RWPE2 (cell line): ENCODE data around the gene LDLRAD4.
A peak's percentile ranks its signal among the peaks of the same experiment; 100 is the strongest.

Experiments
- ATAC-seq: fragments of 200-7000 bp; cut with Tn5 transposase; 3 replicates; pipeline ENCODE4 v1.9.1; 2021; ENCODE audit warnings: low read depth
- DNase-seq: peaks from one replicate; pipeline ENCODE4 v3.0.0-alpha.2; 2020; ENCODE audit warnings: low spot score
- H3K27ac ChIP-seq: fragments of 450-650 bp; 2 replicates; pipeline ENCODE4 v1.5.1; 2017; ENCODE audit warnings: mild to moderate bottlenecking; ENCODE audit not compliant: poor library complexity, severe bottlenecking
- H3K27me3 ChIP-seq: fragments of 250-450 bp; sonication (Bioruptor Pico); 2 replicates; pipeline ENCODE4 v1.5.1; 2021; ENCODE audit warnings: mild to moderate bottlenecking, moderate library complexity; ENCODE audit not compliant: insufficient read depth, poor library complexity, severe bottlenecking
- H3K36me3 ChIP-seq: fragments of 250-450 bp; sonication (Bioruptor Pico); 2 replicates; pipeline ENCODE4 v1.5.1; 2020; ENCODE audit warnings: low read depth, mild to moderate bottlenecking, moderate library complexity
- H3K4me1 ChIP-seq: fragments of 250-450 bp; sonication (Bioruptor Pico); 2 replicates; pipeline ENCODE4 v1.5.1; 2021; ENCODE audit warnings: mild to moderate bottlenecking, moderate library complexity; ENCODE audit not compliant: insufficient read depth, poor library complexity, severe bottlenecking
- H3K4me3 ChIP-seq: fragments of 250-450 bp; sonication (Bioruptor Pico); 2 replicates; pipeline ENCODE4 v1.5.1; 2021; ENCODE audit warnings: mild to moderate bottlenecking, moderate library complexity; ENCODE audit not compliant: severe bottlenecking
- H3K9me3 ChIP-seq: fragments of 250-450 bp; sonication (Bioruptor Pico); 2 replicates; pipeline ENCODE4 v1.5.1; 2021; ENCODE audit warnings: mild to moderate bottlenecking, moderate library complexity; ENCODE audit not compliant: severe bottlenecking
- TF ChIP-seq, protein P1 (sequence below): fragments of 450-650 bp; IDR thresholded peaks from one replicate; pipeline ENCODE4 v1.5.1; 2017; ENCODE audit warnings: mild to moderate bottlenecking, moderate library complexity; ENCODE audit not compliant: poor library complexity, severe bottlenecking

LDLRAD4 gene

DNA sequence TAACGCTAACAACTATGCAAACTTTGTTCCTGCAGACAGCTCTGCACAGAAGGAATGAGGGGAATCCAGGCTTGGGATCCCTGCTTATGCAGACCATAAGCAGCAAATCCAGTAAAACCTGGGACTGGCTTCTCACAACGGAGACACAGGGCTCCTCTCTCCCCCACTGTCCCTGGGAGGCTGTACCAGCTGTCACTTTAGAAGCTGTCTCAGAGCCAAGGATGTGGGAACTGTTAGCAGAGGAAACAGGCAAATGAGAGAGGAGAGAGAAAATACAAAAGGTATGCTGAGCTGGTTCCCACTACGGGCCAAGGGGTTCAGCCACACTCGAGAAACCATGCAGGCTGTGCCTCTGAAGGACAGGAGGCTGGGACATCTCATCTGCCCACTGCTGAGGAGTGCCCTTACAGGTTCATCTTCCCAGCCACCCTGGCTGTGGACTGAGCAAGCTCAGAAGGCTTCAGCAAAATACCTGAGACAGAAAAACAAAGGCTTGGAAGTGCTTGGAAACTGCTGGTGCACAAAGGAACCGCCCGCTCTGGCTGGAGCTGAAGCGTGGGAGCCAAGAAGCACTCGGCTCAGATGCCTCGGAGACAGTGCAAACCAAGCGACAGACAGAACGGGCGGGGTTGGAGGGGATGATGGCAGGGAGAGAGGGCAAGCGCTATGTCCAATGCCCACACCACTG is 435.3 kb downstream of the LDLRAD4 start:
- DNase-seq: no peak
- H3K9me3 ChIP-seq: no peaks in the 10 kb centered on the region
- no peak for ATAC-seq

DNA sequence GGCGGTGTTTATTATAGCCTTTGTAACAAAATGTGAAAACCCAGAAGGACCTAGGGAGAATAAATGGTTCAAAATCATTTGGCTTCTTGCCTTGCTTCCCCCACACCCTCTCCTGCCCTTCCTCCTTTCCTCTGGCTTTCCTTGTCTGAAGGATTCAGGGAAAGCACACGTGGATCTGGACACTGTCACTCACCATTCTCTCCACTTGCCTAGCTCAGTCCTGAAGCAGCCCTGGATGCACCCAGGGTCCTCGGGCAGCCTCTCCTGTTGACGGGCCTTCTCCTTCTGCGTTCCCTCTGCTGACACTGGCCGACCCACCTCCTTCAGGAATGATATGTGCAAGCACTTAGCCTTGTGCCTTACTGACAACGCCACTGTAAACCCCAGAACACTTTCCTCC is 439.4 kb downstream of the LDLRAD4 start:
- ATAC-seq (0 out of 3 replicates have a peak, but pooled peaks have one; percentile 19), DNase-seq (no peak)
- TF ChIP-seq, protein P1, sequence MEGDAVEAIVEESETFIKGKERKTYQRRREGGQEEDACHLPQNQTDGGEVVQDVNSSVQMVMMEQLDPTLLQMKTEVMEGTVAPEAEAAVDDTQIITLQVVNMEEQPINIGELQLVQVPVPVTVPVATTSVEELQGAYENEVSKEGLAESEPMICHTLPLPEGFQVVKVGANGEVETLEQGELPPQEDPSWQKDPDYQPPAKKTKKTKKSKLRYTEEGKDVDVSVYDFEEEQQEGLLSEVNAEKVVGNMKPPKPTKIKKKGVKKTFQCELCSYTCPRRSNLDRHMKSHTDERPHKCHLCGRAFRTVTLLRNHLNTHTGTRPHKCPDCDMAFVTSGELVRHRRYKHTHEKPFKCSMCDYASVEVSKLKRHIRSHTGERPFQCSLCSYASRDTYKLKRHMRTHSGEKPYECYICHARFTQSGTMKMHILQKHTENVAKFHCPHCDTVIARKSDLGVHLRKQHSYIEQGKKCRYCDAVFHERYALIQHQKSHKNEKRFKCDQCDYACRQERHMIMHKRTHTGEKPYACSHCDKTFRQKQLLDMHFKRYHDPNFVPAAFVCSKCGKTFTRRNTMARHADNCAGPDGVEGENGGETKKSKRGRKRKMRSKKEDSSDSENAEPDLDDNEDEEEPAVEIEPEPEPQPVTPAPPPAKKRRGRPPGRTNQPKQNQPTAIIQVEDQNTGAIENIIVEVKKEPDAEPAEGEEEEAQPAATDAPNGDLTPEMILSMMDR: no peak
- H3K36me3 ChIP-seq: 0 out of 2 replicates have a peak, but pooled peaks cover 3% of the 10 kb centered on the region
- H3K27ac ChIP-seq: no peak overlapping the region
- no peaks in the 10 kb centered on the region for H3K9me3 ChIP-seq
- no peak overlapping the region for H3K4me3 ChIP-seq
- H3K4me1 ChIP-seq: no peaks in the 10 kb centered on the region
- H3K27me3 ChIP-seq: no peaks in the 10 kb centered on the region

More for the DNA sequence above, 435.3 kb downstream of the LDLRAD4 start:
- no peaks in the 10 kb centered on the region for H3K4me1 ChIP-seq
- H3K27ac ChIP-seq: no peak overlapping the region
- no peaks in the 10 kb centered on the region for H3K36me3 ChIP-seq
- no peaks in the 10 kb centered on the region for H3K27me3 ChIP-seq
- TF ChIP-seq, protein P1: no peak
- H3K4me3 ChIP-seq: no peak overlapping the region

DNA sequence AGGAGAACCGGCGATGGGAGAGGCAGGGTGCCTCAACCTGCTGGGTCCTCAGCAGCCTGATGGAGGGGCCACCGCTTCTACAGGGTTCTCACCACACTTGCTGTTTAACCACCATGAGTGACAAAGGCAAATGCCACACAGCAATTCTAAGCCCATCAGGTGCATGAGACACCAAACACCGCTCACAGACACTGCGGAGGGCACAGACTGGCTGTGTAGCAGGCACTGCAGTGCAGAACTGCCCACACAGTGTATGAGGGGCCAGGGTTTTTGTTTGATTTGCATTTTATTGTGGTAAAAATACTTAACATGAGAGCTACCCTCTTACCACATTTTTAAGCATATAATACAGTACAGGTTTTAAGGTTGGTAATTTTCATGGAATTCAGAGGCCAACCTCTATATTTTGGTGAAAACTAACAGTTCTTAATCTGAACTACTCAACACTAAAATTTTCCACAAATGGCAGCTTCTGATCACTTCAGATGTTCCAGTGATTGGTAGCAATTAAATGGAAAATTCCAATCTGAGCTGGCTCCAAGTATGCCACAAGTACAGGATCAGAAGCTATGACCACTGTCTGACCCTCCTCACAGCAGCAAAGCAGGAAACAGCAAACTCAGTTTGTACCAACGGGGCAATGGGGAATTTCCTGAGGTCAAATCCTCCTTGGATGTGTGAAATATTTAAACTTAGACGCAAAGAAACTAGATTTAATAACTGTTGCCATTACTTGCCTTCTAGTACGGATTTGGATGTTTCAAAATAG is 440.1 kb downstream of the LDLRAD4 start:
- Histone ChIP-seq H3K27ac (no peak overlapping the region), H3K4me1 (no peaks in the 10 kb centered on the region), H3K36me3 (peaks cover 5% of the 10 kb centered on the region; the same call in 1 of the 2 replicates), H3K27me3 (no peaks in the 10 kb centered on the region), H3K9me3 (no peaks in the 10 kb centered on the region), H3K4me3 (no peak overlapping the region)
- DNase-seq: no peak
- TF ChIP-seq, protein P1: no peak
- peak; percentile 29; the same call in 1 of the 3 replicates for ATAC-seq

DNA sequence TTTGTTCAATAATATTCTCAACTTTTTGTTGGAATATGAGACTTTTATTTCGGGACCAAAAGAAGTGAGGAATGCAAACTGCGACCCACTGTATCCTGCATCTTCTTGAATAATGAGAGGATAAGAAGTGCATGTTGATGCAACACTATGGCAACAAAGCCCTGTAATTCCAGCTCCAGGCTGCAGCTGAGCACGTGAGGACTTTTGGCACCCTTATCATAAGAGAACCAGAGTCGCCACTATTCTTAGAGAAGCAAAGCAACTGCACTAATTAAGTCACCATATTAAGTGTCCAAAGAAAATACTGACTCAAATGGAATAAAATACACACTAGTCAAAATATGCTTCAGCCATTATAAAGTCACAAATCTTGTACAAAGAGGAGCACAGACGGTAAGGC is 441.9 kb downstream of the LDLRAD4 start:
- ATAC-seq (no peak), DNase-seq (no peak)
- Histone ChIP-seq H3K9me3 (no peaks in the 10 kb centered on the region), H3K4me3 (no peak overlapping the region), H3K4me1 (no peaks in the 10 kb centered on the region), H3K36me3 (peaks cover 11% of the 10 kb centered on the region), H3K27ac (no peak overlapping the region), H3K27me3 (no peaks in the 10 kb centered on the region)
- TF ChIP-seq, protein P1: no peak
